Liver (tissue), 9 donors: ENCODE results near the gene LDLRAD4. TPM values are rescaled to one million over a fixed set of nuclear protein-coding genes. Genes with fewer than 3 reads are reported as not detected.

Experiments used
- DNase-seq: peaks from one replicate; pipeline ENCODE4 v3.0.0-alpha.2; 2017; ENCODE audit warnings: low spot score
- H3K27ac ChIP-seq, 2 donors: one replicate each; pipeline ENCODE4 v1.7.0; 2013; ENCODE audit warnings: inconsistent platforms in 2 of 2, low read length in 2 of 2, control low read depth in 1 of 2, low read depth in 1 of 2, mild to moderate bottlenecking in 1 of 2
- H3K27me3 ChIP-seq, 4 donors: one replicate each; pipeline versions ENCODE4 v1.6.1 to v1.7.0; 2013; ENCODE audit warnings: low read length in 3 of 4, inconsistent platforms in 1 of 4, mild to moderate bottlenecking in 1 of 4, moderate library complexity in 1 of 4; ENCODE audit not compliant: control insufficient read depth in 4 of 4, insufficient read depth in 4 of 4
- H3K36me3 ChIP-seq, 4 donors: one replicate each; pipeline versions ENCODE4 v1.6.1 to v1.7.0; 2013; ENCODE audit warnings: low read length in 3 of 4, mild to moderate bottlenecking in 3 of 4, low read depth in 1 of 4, moderate library complexity in 1 of 4; ENCODE audit not compliant: control insufficient read depth in 4 of 4, insufficient read depth in 3 of 4
- H3K4me1 ChIP-seq, 4 donors: one replicate each; pipeline versions ENCODE4 v1.6.1 to v1.7.0; 2013; ENCODE audit warnings: low read length in 3 of 4, mild to moderate bottlenecking in 3 of 4, moderate library complexity in 1 of 4; ENCODE audit not compliant: control insufficient read depth in 4 of 4, insufficient read depth in 4 of 4
- H3K4me3 ChIP-seq, 3 donors: one replicate each; pipeline versions ENCODE4 v1.6.1 to v1.7.0; 2013; ENCODE audit warnings: low read length in 3 of 3, control low read depth in 1 of 3, low read depth in 1 of 3, mild to moderate bottlenecking in 1 of 3
- H3K9ac ChIP-seq, 2 donors: one replicate each; pipeline ENCODE4 v1.7.0; 2013; ENCODE audit warnings: low read length in 2 of 2, mild to moderate bottlenecking in 2 of 2, moderate library complexity in 2 of 2, control low read depth in 1 of 2, low read depth in 1 of 2
- H3K9me3 ChIP-seq, 4 donors: one replicate each; pipeline versions ENCODE4 v1.6.1 to v1.7.0; 2013; ENCODE audit warnings: low read length in 3 of 4; ENCODE audit not compliant: control insufficient read depth in 4 of 4
- FOXA1 ChIP-seq: IDR thresholded peaks from 2 replicates; pipeline ENCODE4 v1.6.1; 2016; ENCODE audit warnings: antibody characterized with exemption
- GABPA ChIP-seq, 2 donors: IDR thresholded peaks in 1 of 2; conservative IDR thresholded peaks in 1 of 2; 2 replicates each; pipeline ENCODE4 v1.6.1; 2016; ENCODE audit warnings: antibody characterized with exemption in 2 of 2, mild to moderate bottlenecking in 1 of 2, moderate library complexity in 1 of 2
- JUND ChIP-seq, 2 donors: IDR thresholded peaks; 2 replicates each; pipeline ENCODE4 v1.6.1; 2016; ENCODE audit warnings: antibody characterized with exemption in 2 of 2
- NR2F2 ChIP-seq: IDR thresholded peaks from 2 replicates; pipeline ENCODE4 v1.6.1; 2016; ENCODE audit warnings: antibody characterized with exemption
- RAD21 ChIP-seq, 2 donors: IDR thresholded peaks; 2 replicates each; pipeline ENCODE4 v1.6.1; 2016; ENCODE audit warnings: antibody characterized with exemption in 2 of 2, mild to moderate bottlenecking in 2 of 2
- REST ChIP-seq: IDR thresholded peaks from 2 replicates; pipeline ENCODE4 v1.6.1; 2016; ENCODE audit warnings: antibody characterized with exemption, mild to moderate bottlenecking
- SP1 ChIP-seq: IDR thresholded peaks from 2 replicates; pipeline ENCODE4 v1.6.1; 2018; ENCODE audit warnings: antibody characterized with exemption, mild to moderate bottlenecking
- TAF1 ChIP-seq: conservative IDR thresholded peaks from 2 replicates; pipeline ENCODE4 v1.6.1; 2016; ENCODE audit warnings: antibody characterized with exemption, mild to moderate bottlenecking
- ZBTB33 ChIP-seq: IDR thresholded peaks from 2 replicates; pipeline ENCODE4 v1.6.1; 2016; ENCODE audit warnings: antibody characterized with exemption
- whole genome bisulfite sequencing: extraction: QIAGEN DNeasy Blood & Tissue Kit; methylation state at CpG from one replicate; pipeline ENCODE4 v1.1.7; 2013; 5-methylcytosine and 5-hydroxymethylcytosine counted together
- polyA plus RNA-seq, 2 donors: library from polyadenylated mRNA; stranded (reverse) in 1 of 2; unstranded in 1 of 2; fragments of 200-250 nt in 1 of 2; fragments of >200 nt in 1 of 2; fragmentation: Nextera tagmentation in 1 of 2; extraction: Ambion mirVana in 1 of 2; gene quantifications; one replicate each; pipeline versions ENCODE4 v1.2.1 to v1.2.3, GENCODE V29; 2013 to 2015
- total RNA-seq, 2 donors: library from RNA; depleted of rRNA; stranded (reverse); fragments of >200 nt; gene quantifications; one replicate each; pipeline ENCODE4 v1.2.3, GENCODE V29; 2014
- TF ChIP-seq, protein P1 (sequence below): IDR thresholded peaks from 2 replicates; pipeline ENCODE4 v1.6.1; 2016; ENCODE audit warnings: antibody characterized with exemption
- TF ChIP-seq, protein P2 (sequence below): fragments of 150-350 bp; IDR thresholded peaks from 2 replicates; pipeline ENCODE4 v1.5.1; 2017; ENCODE audit warnings: improper control_type of control experiment, low read depth, low read length; ENCODE audit not compliant: missing input control
- donor health status: healthy.
- donor health status: healthy.
- donor health status: healthy.
- donor health status: healthy.
- donor health status: healthy.

LDLRAD4 gene
- total and polyA plus RNA-seq, 4 donors = 4.8 to 41.7 (median 12.7) TPM

DNA sequence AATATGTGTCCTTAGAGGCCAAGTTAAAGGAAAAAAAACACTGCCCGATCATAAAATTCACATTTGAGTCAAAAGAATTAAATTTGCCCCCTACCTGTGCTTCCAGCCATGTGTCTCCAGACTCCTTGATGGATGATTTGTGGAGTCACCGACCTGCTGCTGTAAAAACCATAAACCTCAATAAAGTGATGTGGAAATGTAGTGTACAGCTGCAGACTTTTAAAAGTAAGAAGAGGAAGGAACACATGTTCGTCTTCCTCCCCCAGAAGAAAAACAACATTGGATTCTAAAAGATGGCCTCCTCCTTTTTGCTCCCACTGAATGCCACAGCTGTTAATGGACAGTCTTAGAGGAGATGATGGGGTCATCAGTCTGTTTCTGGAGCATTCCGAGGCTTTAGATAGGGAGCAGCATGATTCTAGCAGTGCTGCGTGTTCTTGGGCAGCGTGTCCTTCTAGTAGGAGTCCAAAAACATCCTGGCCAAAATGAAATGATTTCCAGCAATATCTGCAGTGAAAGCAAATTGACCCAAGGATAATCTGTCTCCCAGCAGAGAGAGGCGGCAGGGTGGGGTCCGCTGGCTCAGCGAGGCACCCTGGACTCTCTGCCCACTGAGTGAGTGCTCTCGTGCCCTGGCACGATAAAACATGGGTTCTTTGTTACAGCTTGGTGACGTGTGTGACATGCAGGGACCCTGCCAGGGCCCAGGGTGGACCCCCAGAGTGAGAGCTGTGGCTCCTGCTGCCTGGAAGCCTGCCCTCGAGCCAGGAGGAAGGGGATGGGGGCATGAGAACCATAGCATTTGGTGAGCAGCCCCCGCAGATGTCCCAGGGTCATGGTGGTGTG lies 311.7 kb downstream of the LDLRAD4 start:
- H3K4me1 ChIP-seq = peaks cover 2 to 18% (median 10%) of the 10 kb centered on the region in 4 donors
- no peaks in the 10 kb centered on the region for H3K27me3 ChIP-seq
- TF ChIP-seq ZBTB33 (no peak), NR2F2 (no peak), GABPA (IDR thresholded peaks at IDR 0.05 in 1 of 2, conservative IDR thresholded peaks at IDR 0.05 in 1 of 2) (no peak), FOXA1 (no peak), JUND (IDR thresholded peaks at IDR 0.05) (no peak), TAF1 (no peak), SP1 (no peak), RAD21 (IDR thresholded peaks at IDR 0.05) (no peak)
- TF ChIP-seq, protein P1, sequence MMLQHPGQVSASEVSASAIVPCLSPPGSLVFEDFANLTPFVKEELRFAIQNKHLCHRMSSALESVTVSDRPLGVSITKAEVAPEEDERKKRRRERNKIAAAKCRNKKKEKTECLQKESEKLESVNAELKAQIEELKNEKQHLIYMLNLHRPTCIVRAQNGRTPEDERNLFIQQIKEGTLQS = no peak
- H3K36me3 ChIP-seq = no peaks in the 10 kb centered on the region
- H3K27ac ChIP-seq = peak overlapping the region; percentile 5 to 23
- H3K4me3 ChIP-seq = no peak overlapping the region
- H3K9me3 ChIP-seq = no peaks in the 10 kb centered on the region
- no peak for DNase-seq
- no peak overlapping the region for H3K9ac ChIP-seq
- 82% methylated on average over 14 of the region's 14 CpGs for WGBS

DNA sequence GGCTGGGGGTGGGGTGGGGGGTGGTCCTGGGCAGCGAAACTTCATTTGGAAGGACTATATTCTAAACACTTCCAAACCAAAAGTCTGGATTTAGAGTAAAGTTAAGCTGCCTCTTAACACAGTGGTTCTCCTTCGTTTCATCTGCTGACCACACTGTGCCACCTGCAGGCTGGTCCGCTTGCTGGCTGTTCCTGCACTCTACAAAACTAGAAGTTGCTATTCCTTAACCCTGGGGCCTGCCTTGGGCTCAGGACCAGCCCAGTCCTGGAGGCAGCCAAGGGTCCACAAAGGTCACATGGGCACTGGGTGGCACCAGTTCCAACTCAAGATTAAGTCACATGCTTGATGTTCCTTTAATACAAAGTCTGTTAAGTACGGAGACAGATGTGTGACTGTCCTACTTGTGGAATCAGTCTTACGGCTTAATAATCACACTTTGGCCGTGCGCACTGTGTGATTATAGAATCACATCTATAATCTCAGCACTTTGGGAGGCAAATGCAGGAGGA lies 312.4 kb downstream of the LDLRAD4 start:
- Histone ChIP-seq H3K27me3 (no peaks in the 10 kb centered on the region), H3K9ac (no peak overlapping the region), H3K4me1 (peaks cover 2 to 21% (median 12%) of the 10 kb centered on the region in 4 donors), H3K4me3 (no peak overlapping the region), H3K36me3 (no peaks in the 10 kb centered on the region), H3K27ac (no peak overlapping the region), H3K9me3 (no peaks in the 10 kb centered on the region)
- TF ChIP-seq REST (no peak), RAD21 (IDR thresholded peaks at IDR 0.05) (peak; percentile 83 to 84)
- TF ChIP-seq, protein P2, sequence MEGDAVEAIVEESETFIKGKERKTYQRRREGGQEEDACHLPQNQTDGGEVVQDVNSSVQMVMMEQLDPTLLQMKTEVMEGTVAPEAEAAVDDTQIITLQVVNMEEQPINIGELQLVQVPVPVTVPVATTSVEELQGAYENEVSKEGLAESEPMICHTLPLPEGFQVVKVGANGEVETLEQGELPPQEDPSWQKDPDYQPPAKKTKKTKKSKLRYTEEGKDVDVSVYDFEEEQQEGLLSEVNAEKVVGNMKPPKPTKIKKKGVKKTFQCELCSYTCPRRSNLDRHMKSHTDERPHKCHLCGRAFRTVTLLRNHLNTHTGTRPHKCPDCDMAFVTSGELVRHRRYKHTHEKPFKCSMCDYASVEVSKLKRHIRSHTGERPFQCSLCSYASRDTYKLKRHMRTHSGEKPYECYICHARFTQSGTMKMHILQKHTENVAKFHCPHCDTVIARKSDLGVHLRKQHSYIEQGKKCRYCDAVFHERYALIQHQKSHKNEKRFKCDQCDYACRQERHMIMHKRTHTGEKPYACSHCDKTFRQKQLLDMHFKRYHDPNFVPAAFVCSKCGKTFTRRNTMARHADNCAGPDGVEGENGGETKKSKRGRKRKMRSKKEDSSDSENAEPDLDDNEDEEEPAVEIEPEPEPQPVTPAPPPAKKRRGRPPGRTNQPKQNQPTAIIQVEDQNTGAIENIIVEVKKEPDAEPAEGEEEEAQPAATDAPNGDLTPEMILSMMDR = peak; percentile 61
- WGBS = 79% methylated on average over 7 of the region's 7 CpGs
- no peak for DNase-seq
